Stimulated activated CD8-positive, alpha-beta memory T cell treated with anti-CD3 and anti-CD28 coated beads, Interleukin-15, amount 100 ng/mL, for 1 hour (primary cell): ENCODE measurements around the gene SLC39A3.
"Not testable (repeated sequence)": the region's sequence is repeated elsewhere in the genome, so short reads cannot be mapped to it uniquely, and the experiment has no call there.

Experiments used
- DNase-seq: peaks from one replicate; pipeline ENCODE4 v3.0.0-alpha.2; 2020; ENCODE audit warnings: low read depth

SLC39A3 gene

DNA sequence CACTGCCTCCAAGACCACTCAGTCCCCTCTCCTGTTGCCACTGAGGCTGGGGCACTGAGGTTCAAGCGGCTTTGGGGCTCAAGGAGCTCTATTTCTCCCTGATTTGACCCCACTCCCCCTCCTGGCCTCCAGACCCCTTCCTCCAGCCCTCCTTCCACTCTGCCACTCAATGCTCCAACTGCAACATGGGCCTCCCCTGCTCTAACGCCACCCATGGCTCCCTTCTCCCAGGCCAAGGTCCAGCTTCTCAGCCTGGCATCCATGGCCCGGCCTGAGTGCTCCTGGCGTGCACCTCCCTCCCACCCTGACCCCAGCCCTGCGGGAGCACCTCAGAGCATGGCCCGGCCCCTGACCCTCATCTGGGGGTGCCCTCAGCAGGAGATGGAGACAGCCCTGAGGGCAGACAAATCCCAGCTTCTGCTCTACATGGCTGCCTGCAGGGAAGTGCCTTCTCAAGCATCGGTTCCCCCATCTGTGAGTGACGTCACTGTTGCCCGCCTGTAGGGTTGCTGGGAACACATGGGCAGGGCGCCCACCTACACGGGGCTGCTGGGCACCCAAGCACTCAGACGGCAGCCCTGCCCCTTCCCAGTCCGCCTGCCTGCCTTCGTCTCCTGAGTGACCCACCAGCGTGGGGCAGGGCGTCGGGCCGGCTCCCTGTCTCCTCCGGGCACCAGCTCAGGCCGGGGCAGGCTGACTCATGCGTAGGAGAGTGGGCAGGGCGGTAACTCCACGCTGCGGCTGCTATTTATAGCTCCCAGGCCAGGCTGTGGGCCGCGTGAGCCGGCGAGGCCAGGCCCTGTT is 17.1 kb downstream of the SLC39A3 start:
- DNase-seq = no peak

DNA sequence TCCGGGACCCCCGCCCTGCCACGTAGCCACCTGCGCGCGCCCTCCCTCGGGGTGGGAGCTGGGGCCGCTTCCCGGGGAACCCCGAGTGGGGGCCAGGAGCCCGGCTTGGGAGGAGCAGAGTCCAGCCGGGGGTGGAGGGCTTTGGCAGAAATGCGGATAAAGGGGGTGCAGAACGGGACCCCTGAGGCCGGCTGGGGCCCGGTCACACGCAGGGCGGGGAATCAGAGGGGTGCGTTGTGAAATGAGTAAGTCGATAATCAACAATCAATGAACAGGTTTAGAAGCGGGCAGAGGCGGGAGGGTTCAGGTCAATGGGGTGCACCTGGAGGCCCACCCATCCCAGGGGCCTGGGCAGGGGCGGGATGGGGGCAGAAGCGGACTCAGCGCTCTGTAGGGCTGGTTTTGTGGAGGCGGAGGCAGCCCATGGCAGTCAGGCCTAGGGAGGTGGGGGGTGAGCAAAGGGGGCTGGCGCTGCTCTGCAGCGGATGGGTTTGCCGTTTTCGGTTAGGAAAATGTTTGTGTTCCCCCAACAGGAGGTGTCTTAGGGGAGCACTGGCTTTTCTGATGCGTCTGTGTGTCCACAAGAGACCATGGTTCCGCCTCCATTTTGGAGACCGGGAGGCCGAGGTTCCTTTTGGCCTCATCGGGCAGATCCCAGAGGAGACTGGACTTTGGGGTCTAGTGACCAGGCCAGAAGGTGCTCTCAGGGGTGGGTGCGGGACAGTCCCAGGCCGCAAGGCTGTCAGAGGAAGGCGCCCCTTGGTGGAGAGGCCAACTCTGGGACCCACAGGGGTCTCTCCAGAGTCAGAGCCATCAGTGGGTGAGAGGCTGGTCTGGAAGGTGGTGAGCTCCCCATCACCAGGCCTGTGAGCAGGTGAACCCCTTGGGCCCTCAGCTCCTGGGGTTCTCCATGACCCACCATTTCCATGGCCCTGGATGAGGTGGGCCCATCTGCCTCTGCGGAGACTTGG is 18.0 kb downstream of the SLC39A3 start:
- no peak for DNase-seq

DNA sequence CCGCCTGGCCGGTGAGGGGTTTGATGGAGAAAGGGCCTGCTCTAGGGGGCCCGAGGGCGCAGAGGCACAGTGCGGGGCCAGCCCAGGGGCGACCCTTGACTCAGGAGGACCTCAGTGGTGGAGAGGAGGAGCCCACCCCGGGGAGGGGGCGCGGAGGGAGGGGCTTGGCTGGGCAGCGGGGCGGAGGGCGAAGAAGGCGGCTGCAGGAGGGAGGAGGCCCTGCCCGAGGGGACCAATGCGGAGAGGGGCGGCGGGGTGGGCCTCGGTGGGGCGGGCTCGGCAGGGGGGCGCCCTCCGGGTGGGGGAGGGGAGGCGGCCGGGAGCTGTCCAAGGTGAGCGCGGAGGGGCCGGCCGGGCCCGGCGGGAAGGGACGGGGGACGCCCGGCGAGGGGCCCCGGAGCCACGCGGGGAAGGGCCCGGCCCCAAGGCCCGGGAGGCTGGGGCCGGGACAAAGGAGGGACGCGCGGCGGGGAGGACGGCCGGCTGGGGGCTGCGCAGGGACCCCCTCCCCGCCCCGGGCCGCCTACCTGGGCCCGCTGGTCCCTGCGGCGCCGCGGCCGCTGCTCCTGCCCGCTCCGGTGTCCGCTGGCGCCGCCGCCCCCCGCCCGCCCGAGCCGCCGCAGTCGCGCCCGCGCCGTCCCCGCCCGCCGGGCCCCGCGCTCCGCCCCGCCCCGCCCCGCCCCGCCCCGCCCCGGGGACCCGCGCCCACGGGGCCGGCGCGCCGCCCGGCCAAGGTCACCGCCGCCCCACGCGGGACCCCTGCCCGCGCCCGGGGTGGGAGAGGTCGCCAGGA is 18.8 kb downstream of the SLC39A3 start, which contains the start of gene DIRAS1:
DIRAS1 (minus strand) TSS at position 596 of the 793 bp plus-strand sequence. CDS start 3,566 bp downstream, outside the sequence.
- no peak for DNase-seq

DNA sequence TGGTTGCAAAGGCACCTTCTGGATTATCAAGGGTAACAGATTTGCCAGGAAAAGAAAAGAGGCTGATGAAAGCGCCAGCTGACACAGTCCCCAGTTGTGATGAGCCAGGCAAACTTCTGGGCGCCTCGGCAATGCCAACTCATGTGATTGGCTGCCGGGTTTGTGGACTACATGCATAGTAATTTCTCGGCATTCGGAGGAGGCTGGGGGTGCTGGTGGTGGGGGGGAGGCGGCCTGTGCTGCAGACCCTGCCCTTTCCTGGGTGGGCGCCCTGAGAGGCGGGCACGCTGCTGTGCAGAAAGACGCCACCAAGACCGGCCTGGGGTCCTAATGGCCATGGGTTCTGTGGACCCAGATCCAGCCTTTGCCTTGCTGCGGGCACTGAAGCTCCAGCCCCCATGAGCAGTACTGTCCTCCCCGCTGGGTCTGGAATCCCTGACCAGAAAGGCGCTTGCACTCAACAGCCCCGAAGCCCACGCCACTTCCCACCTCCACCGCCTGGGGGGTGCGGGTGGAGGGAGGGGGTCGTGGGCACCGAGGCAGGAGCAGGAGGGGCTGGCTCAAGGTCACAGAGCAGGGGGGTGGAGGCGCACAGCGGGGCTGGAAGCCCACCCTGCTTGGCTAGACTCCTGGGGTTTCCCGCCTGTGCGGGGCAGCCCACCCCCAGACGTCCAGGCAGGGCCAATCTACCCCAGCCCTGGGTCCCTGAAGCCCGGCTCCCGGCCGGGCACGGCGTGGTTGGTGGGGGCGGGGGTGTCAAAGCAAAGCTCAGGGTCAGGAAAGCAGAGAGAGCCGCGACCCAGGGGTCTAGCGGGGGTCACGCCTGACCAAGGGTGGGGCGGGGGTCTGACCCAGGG is 19.7 kb downstream of the SLC39A3 start:
- no peak for DNase-seq

DNA sequence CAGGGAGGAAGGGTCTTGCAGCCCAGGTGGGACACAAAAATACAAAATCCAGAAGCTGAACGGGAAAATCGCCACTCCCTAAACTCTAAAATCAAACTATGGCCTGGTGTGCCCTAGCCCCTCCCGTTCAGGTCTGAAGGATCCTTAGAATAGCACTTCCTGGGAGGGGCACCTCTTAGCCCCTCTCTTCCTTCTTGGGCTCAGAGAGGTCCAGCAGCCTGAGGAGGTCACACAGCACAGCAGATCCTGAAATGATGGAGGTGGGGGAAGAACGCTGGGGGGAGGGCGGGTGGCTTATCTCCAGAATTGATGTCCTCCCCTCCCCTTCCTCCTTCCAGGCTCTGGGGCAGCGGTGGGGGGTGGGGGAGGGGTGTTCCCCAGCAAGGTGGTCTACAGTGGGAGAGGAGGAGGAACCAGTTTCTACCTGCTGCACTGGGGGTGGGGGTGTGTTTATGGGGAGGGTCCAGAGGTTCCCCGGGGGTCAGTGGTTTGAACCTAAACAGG is 20.5 kb downstream of the SLC39A3 start:
- no peak for DNase-seq

DNA sequence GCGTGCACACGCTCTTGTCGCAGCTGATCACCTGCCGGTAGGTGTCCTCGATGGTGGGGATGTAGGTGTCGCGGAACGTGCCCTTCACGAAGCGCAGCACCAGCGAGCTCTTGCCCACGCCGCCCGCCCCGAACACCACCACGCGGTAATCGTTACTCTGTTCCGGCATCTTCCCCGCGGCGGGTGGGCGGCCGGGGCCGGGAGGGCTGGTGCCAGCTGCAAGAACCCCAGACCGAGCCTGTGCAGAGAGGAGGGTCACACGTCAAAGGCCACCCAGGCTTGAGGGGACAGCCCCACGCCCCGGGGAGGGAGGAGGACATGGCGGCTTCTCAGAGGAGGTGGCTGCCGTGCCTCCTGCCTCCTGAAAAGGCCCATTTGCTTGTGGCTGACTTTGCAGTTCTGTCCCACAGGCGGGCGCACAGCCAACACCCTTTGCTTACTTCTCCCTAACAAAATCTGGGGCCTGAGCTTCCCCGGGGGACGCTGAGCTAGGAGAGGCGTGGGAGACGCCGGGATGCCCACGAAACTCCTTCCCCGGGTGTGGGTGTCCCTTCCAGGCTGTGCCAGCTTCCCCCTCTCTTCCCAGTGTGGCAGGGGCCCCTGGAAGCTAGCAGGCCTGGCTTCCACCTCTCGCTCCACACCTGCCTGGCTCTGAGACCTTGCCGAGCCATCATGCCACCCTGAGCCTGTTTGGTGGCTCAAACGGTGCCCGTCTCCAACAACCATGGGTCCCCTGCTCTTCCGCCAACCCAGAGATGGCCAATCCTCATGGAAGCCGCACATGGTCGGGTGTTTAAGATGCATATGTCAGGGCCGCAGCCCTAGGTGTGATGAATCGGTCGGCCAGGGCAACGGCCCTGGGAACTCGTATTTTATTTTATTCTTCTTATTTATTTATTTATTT is 21.9 kb downstream of the SLC39A3 start:
- DNase-seq = no peak

DNA sequence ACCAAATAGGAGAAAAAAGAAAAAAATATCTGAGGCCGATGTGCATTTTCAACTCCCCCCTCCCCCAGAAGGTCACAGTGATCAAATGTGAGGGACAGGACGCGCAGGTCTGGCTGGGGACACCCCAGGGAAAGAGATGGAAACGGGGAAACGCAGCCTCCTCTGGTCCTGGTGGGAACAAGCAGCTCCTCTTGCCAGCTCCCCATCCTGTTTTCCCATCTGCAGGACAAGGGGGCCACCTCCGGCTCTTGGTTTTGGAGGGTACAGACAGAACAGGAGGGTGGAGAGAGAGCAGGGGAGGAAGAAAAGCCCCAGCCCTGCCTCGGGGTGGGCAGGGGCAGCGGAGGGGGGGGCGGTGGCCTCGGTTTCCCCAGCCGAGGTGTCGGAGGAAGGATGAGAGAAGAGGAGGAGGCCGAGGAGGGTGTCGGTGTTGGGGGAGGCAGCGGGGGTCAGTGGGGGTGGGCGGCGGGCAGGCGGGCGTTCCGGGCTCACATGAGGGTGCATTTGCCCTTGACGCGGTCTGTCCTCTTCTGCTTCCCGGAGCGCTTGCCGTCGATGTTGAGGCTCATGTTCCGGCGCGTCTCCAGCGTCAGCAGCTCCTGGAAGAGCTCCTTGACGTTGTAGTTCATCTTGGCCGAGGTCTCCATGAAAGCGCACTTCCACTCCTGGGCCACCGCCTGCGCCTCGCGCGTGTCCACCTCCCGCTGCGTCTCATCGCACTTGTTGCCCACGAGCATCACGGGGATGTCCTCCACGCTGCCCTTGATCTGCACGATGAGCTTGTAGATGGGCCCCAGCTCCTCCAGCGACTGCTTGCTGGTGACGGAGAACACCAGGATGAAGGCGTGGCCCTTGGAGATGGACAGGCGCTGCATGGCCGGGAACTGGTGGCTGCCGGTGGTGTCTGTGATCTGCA is 22.8 kb downstream of the SLC39A3 start:
- no peak for DNase-seq

DNA sequence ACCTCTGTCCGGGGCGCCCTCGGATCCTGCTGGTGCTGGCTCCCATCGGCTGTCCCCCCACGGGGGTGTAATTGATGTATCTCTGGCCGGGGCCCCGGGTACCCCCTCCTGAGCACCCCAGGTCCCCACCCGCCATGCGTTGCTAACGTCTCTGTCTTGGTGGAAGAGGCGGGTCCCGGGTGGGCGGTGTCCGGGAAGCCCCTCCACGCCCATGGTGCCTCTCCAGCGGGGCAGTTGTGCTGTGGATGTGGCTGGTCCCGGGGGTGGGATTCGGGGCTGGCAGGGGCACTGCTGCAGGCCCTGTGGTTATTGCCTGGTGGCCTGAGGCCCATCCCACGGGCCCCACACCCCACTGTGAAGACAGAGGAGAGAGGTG is 23.6 kb downstream of the SLC39A3 start:
- DNase-seq = no peak

DNA sequence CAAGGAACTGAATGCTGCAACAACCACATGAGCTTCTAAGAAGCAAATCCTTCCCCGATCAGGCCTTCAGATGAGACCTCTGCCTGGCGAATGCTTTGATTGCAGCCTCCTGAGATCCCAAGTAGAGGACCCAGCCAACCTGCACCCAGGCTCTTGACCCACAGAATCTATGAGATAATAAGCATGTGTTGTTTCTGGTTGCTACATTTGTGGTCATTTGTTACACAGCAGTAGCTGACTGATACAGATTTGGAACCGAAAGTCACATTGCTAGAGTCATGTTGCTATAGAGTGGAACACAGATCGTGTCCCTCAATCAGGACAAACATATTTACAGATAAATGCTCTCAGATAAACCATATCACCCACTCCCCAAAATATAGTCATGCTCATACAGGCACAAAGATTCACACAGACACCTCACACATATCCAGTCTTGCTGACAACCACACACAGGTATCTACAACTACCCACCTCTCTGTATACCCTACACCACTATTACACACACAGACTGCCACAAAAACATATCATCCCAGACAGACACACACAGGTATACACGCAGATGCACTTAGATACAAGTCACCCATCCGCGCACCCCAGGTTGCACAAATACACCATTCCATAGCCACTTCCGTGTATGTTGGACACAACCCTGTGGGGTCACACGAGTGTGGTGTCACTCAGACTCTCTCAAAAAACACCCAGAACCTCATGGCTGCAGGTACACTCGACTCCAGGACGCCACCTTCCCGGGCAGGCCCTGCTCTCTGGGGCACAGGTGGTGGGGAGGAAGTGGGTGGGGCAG is 24.1 kb downstream of the SLC39A3 start:
- DNase-seq = no peak

DNA sequence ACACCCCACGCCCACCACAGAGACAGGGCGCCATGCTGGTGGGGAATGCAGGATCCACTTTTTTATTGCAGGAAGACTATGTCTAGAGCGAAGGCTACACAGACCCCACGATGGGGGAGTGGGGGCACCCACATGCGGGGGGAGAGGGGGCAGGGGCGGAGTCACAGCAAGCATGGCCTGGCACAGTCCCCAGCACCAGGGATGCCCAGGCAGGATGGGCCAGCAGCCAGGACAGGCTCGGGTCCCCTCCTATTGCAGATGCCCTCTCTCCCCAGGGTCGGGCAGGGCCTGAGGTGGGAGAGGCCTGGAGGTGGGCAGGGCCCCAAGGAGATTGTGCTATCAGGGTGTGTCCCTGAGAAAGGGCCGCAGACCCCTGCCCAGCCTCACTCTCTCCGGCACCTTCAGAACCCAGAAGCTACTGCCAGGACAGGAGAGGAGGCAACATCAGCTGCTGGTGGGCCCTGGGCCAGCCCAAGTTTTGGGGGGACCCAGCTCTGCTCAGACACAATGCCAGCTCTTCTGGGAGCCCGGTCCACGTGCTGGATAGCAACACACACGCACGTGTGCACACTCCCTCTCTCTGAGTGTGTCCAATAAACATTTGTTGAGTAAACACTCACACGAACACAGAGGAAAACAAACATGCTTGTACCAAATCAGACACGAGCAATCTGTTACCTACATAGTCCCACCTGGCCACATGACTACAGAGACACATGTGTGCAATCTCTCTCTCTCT is 25.1 kb downstream of the SLC39A3 start:
- DNase-seq = no peak

DNA sequence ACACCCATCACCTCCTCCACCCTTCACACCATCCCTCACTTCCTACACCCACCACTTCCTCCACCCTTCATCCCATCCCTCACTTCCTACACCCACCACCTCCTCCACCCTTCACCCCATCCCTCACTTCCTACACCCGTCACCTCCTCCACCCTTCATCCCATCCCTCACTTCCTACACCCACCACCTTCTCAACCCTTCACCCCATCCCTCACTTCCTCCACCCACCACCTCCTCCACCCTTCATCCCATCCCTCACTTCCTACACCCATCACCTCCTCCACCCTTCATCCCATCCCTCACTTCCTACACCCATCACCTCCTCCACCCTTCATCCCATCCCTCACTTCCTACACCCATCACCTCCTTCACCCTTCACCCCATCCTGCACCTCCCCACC is 25.7 kb downstream of the SLC39A3 start:
- not testable (repeated sequence) for DNase-seq

DNA sequence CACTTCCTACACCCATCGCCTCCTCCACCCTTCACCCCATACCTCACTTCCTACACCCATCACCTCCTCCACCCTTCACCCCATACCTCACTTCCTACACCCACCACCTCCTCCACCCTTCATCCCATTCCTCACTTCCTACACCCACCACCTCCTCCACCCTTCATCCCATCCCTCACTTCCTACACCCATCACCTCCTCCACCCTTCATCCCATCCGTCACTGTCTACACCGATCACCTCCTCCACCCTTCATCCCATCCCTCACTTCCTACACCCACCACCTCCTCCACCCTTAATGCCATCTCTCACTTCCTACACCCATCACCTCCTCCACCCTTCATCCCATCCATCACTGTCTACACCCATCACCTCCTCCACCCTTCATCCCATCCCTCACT is 26.6 kb downstream of the SLC39A3 start:
- DNase-seq = not testable (repeated sequence)

DNA sequence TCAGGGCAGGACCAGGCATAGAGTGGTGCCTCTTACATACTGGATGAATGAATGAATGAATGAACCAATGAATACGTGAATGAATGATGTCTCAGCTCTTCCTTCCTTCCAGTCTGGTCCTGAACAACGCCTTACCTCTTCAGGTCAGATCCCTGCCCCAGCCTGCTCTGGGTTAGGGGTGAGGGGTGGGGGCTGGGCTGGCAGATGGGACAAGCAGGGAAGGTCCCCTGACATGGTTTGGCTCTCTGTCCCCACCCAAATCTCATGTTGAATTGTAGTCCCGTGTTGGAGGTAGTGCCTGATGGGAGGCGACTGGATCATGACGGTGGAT is 28.0 kb downstream of the SLC39A3 start:
- no peak for DNase-seq

DNA sequence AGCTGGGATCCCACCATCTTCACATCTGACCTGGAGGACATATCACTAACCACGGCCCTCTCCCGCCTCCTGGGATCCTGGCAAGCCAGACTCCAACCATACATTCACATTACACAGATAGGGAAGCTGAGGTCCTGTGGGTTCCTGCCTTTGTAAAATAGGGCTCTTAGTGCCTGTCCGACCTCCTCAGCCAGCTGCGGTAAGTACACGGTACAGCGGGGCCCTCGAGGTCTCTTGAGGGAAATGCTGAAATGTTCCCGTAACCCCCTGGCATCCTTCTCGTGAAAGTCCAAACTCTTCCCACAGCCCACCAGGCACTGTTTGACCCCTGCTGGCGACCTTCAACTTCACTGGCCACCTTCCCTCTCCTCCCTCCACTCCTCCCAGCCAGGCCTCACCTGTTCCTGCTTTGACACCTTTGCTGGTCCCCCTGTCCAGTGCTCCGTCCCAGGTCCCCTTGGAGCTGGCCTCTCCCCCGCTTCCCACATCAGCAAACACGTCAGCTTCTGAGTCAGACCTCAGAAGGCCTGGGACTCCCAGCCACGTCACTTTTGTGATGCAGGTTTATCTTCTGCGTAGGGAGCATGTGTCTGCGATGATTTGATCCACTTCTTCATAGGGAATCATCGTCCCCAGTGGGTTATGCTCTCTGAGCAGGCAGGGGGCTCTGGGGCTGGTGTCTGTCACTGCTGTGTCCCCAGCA is 28.5 kb downstream of the SLC39A3 start:
- DNase-seq = no peak

DNA sequence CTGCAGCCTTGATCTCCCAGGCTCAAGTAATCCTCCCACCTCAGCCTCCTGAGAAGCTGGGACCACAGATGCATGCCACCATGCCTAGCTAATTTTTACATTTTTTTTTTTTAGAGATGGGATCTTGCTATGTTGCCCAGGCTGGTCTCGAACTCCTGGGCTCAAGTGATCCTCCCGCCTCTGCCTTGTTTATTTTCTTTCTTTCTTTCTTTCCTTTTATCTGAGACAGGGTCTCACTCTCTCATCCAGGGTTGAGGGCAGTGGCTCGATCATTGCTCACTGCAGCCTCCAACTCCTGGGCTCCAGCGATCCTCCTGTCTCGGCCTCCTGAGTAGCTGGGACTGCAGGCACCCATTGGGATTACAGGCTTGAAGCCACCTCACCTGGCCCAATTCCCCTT is 33.6 kb downstream of the SLC39A3 start:
- DNase-seq = no peak

DNA sequence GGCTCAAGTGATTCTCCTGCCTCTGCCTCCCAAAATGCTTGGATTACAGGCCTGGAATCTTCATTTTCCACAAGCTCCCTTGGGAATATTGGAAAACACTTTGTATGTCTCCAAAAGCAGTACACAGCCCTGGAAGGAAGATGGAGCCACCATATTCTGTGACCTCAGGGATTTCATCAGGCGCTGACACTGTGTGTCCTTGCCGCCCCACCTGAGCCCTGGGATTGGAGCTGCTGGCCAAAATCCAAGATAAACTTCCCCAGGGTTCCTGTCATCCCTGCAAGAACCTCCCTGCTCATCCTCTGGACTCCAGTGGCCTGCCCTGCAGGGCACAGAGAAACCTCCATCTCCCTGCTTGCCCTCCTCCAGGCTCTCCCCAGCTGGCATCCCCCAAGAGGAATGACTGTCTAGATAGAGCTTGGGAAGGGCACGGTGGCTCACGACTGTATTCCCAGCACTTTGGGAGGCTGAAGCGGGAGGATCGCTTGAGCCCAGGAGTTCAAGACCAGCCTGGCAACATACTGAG is 36.1 kb downstream of the SLC39A3 start:
- no peak for DNase-seq

DNA sequence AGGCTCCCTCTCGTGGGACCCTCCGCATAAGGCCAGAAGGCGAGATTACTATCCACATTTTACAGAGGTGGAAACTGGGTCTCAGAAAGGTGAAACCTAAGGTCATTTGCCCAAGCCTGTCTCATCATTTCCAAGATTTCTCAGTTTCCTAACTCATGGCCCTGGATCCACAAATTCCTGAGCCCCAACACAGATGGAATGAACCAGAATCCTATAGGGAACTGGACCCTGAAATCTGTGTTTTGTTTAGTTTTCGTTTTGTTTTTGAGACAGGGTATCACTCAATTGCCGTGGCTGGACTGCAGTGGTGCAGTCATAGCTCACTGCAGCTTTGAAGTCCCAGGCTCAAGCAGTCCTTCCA is 36.8 kb downstream of the SLC39A3 start:
- DNase-seq = no peak
